ENCODE measurements around the gene ZBTB21.

ZBTB21 gene

GRCh38 chr21:42037516-42037915 is 27.4 kb upstream of the ZBTB21 start:
- TF ChIP-seq, protein P1, sequence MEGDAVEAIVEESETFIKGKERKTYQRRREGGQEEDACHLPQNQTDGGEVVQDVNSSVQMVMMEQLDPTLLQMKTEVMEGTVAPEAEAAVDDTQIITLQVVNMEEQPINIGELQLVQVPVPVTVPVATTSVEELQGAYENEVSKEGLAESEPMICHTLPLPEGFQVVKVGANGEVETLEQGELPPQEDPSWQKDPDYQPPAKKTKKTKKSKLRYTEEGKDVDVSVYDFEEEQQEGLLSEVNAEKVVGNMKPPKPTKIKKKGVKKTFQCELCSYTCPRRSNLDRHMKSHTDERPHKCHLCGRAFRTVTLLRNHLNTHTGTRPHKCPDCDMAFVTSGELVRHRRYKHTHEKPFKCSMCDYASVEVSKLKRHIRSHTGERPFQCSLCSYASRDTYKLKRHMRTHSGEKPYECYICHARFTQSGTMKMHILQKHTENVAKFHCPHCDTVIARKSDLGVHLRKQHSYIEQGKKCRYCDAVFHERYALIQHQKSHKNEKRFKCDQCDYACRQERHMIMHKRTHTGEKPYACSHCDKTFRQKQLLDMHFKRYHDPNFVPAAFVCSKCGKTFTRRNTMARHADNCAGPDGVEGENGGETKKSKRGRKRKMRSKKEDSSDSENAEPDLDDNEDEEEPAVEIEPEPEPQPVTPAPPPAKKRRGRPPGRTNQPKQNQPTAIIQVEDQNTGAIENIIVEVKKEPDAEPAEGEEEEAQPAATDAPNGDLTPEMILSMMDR (IDR thresholded peaks at IDR 0.05; ENCODE audit: insufficient read depth, low read depth, low read length, missing control alignments): no peak
- H3K4me3 ChIP-seq (ENCODE audit: low read length): no peak overlapping the region

GRCh38 chr21:42036313-42036712 is 26.2 kb upstream of the ZBTB21 start:
- no peak for DNase-seq (ENCODE audit: low read depth)
- TF ChIP-seq, protein P1 (IDR thresholded peaks at IDR 0.05; ENCODE audit: insufficient read depth, low read depth, low read length, missing control alignments): no peak
- no peak overlapping the region for H3K4me3 ChIP-seq (ENCODE audit: low read length)

More at GRCh38 chr21:42037516-42037915, 27.4 kb upstream of the ZBTB21 start:
- DNase-seq (ENCODE audit: low read depth): no peak

DNA sequence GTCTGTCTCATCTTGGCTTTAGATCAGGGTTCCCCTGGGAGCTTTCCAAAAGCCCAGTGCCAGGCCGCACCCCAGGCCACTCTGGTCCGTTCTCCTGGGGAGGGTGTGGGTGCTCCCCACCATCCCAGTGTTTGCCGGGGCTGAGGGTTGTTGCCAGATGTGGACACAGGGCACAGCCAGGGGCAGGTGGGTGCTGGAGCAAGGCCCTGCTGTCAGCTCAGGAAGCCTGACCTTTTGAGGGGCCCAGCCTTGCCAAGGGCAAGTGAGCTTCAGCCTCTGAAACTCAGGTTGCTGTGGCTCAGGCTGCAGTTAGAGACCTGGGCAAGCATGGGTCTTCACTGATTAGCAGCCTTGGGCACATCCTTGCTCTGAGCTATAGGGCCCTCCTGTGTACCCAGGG is 22.8 kb upstream of the ZBTB21 start:
- no peak overlapping the region for H3K4me3 ChIP-seq (ENCODE audit: low read length)
- TF ChIP-seq, protein P1 (IDR thresholded peaks at IDR 0.05; ENCODE audit: insufficient read depth, low read depth, low read length, missing control alignments): no peak

DNA sequence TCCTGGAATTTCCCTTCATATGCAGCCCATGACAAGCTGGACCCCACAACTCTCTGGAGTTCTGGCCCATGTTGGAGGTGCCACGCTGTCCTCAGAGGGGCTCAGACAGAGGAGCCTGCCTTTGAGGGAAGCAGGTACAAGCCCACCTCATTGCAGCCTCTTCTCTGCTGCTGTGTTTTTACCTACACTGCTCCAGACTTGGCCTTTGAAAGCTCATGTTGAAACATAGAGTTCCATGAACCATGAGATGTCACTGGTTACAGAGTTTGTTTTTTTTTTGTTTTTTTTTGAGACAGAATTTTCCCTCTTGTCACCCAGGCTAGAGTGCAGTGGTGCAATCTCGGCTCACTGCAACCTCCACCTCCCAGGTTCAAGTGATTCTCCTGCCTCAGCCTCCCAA is 22.1 kb upstream of the ZBTB21 start:
- no peak overlapping the region for H3K4me3 ChIP-seq (ENCODE audit: low read length)
- TF ChIP-seq, protein P1 (IDR thresholded peaks at IDR 0.05; ENCODE audit: insufficient read depth, low read depth, low read length, missing control alignments): no peak
- no peak for DNase-seq (ENCODE audit: low read depth)

More for the DNA sequence above, 22.8 kb upstream of the ZBTB21 start:
- DNase-seq (ENCODE audit: low read depth): no peak

DNA sequence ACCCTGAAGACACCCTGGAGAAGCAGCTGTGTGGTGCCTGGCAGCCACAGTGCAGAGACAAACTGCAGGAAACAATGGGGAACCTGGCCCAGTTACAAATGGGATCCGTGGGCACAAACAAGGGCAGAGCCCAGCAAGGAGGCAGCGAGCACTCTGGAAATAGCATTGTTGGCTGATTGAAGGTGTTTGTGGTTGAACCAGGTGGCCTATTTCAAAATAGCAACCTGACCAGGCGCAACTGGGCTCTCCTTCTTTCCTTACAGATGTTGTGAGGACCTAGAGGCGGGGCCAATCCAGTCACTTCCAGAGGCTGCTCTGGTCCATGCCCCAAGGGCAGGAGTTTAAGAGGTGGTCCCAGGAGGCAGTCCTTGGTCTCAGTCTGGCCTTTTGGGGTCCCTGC is 21.7 kb upstream of the ZBTB21 start:
- TF ChIP-seq, protein P1 (IDR thresholded peaks at IDR 0.05; ENCODE audit: insufficient read depth, low read depth, low read length, missing control alignments): no peak
- H3K4me3 ChIP-seq (ENCODE audit: low read length): no peak overlapping the region
- no peak for DNase-seq (ENCODE audit: low read depth)

DNA sequence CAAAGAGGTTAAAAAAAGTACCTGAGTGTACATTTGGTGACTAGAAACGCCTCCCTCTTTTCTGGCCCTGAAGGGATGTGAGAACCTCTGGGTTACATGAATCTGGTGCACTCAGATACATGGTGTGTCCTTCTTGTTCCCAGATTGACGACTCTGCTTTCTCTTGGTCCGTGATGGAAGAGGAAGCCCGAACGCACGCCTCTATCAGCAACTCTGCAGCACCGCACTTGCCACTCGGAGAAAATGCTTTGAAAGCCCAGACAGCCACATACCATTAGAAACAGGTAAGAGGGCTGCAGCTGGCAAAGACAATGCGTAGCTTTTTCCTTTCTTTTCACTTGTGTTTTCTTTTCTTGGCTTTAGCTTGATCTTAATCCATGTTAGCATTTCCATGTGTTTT is 21.1 kb upstream of the ZBTB21 start:
- DNase-seq (ENCODE audit: low read depth): no peak
- no peak overlapping the region for H3K4me3 ChIP-seq (ENCODE audit: low read length)
- TF ChIP-seq, protein P1 (IDR thresholded peaks at IDR 0.05; ENCODE audit: insufficient read depth, low read depth, low read length, missing control alignments): no peak

- DNase-seq (ENCODE audit: low read depth): no peak
- TF ChIP-seq, protein P1 (IDR thresholded peaks at IDR 0.05; ENCODE audit: insufficient read depth, low read depth, low read length, missing control alignments): no peak
- no peak overlapping the region for H3K4me3 ChIP-seq (ENCODE audit: low read length)
These were observed 20.2 kb upstream of the ZBTB21 start for GRCh38 chr21:42030311-42030710.

Data from epithelial cell of esophagus (primary cell).